RWPE1 (cell line): ENCODE measurements around the gene PRODH2.

Experiments
- CTCF ChIA-PET: fragments of 350-600 bp; sonication (Branson Sonifier 250); formaldehyde crosslinking; extraction: SDS; loops from one replicate; lab custom pipeline; 2021; lab: Yijun Ruan, JAX
- POLR2A ChIA-PET: fragments of 400-600 bp; formaldehyde crosslinking; extraction: SDS; loops from one replicate; lab custom pipeline; 2020; ENCODE audit warnings: antibody characterized with exemption; ENCODE audit not compliant: low non-redundant PET; lab: Yijun Ruan, JAX
- DNase-seq: peaks from one replicate; pipeline ENCODE4 v3.0.0; 2012; ENCODE audit warnings: low spot score
- H3K27ac ChIP-seq: fragments of 450-650 bp; 2 replicates; pipeline ENCODE4 v1.5.1; 2017
- TF ChIP-seq, protein P1 (sequence below): fragments of 450-650 bp; conservative IDR thresholded peaks from 2 replicates; pipeline ENCODE4 v1.5.1; 2017; ENCODE audit warnings: low read depth, mild to moderate bottlenecking

Gene PRODH2

DNA sequence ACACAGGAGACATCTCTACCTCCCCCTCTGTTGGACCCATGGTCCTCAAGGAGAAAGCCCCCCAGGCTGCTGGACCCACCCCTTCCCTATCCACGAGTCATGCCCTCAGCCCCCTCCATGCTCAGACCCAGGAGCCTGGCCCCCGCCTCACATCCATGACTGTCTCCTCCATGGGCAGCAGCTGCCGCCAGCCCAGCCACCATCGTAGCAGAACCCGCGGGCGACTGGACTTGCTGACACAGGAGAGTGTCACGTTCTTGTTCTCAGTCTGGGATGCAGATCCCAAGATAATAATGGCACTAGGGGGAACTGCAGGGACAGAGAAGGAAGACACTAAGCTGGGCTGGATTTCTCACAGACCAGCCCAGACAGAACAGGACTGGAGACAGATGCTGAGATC, 35.8 kb upstream of the PRODH2 start:
- CTCF ChIA-PET = interaction anchor here (0.6 kb wide), 1 partner anchor 338 kb away, joined by 3 read pairs; no protein-coding TSS in a partner anchor
- POLR2A ChIA-PET = no interaction called here
- TF ChIP-seq, protein P1, sequence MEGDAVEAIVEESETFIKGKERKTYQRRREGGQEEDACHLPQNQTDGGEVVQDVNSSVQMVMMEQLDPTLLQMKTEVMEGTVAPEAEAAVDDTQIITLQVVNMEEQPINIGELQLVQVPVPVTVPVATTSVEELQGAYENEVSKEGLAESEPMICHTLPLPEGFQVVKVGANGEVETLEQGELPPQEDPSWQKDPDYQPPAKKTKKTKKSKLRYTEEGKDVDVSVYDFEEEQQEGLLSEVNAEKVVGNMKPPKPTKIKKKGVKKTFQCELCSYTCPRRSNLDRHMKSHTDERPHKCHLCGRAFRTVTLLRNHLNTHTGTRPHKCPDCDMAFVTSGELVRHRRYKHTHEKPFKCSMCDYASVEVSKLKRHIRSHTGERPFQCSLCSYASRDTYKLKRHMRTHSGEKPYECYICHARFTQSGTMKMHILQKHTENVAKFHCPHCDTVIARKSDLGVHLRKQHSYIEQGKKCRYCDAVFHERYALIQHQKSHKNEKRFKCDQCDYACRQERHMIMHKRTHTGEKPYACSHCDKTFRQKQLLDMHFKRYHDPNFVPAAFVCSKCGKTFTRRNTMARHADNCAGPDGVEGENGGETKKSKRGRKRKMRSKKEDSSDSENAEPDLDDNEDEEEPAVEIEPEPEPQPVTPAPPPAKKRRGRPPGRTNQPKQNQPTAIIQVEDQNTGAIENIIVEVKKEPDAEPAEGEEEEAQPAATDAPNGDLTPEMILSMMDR = no peak
- no peak overlapping the region for H3K27ac ChIP-seq
- DNase-seq = no peak

DNA sequence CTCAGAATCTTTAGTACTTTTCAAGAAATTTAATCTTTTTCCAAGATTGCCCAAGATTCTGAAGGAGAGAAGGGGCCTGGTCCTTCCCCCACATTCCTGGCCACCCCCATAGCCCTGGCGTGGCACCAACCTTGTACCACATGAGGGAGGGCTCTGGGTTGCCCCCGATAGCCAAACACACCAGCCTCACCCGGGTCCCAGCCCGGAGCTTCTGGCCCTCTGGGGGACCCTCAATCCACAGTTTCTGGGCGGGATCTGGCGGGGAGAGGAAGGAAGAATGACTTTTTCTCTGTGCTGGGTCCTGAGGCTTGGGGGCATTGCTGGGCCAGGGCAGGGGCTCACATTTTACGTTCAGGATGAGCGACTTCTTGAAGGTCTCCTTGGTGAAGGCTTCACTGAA, 35.3 kb upstream of the PRODH2 start:
- H3K27ac ChIP-seq = no peak overlapping the region
- CTCF ChIA-PET = no interaction called here
- POLR2A ChIA-PET = no interaction called here
- DNase-seq = no peak
- TF ChIP-seq, protein P1 = no peak

DNA sequence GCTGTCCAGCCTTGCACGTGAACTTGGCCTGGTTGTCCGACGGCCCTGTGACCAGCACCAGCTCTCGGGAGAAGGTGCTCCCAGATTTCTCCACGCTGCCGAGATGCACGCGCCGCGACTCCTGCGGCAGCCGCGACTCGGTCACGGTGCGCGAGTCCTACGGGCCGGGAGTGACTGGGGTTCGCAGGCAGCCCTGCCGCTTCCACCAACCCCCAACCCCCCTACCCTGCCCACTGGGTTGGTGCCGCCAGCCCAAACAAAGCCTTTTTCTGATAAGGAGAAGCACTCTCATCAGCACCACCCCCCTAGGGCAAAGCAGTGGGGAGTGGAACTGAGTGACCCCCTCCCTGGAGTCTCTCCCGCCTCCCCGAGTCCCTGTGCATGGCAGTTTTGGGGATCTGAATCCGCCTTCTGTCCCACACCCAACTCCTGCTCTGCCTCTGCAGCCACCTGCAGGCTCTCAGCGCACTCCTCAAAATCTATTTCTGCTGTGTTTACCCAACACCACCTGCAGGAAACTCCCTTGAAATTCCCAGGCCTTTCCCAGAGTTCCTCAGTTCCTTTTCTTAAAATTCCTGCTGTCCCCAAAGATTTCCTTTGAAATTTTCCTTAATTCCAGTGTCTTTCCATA, 33.5 kb upstream of the PRODH2 start:
- no peak overlapping the region for H3K27ac ChIP-seq
- ChIA-PET POLR2A (no interaction called here), CTCF (interaction anchor here (0.7 kb wide), 2 partner anchors 19 to 325 kb away, joined by 3 to 4 read pairs; no protein-coding TSS in a partner anchor)
- DNase-seq = peak; percentile 35
- TF ChIP-seq, protein P1 = no peak

DNA sequence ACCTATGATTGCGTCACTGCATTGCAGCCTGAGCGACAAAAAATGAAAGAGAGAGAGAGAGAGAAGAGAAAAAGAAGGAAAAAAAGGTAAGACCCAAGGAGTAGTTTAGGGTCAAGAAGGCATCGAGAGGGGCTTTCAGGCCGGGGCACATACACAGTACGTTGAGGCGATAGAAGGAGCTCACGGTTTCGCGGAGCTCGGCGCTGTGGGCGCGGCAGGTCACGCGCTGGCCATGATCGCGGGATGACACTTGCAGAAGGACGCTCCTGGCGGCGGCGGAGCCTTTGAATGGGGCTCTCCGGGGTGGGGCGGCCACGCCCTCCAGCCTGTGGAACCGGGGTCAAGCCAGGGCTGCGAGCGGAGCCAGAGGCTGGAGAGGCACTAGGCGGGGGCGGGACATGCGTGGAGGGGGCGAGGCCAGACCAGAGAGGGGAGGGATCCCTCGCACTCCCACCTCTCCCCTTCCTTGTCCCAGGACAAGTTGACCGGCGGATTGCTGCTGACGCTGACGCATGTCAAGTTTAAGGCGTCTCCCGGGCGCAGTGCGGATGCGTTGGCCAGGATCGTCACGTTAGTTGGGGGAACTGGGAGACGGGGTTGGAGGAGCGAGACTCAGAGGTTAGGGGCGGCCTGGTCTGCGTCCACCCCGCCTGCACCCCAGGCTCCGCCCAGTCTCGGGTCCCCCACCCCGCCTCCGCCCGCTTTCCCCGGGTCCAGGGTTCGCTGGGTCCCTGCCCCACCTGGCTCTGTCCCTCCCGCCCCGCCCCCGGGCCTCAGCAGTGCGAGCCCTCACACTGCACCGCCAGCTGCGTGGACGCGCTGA, 32.8 kb upstream of the PRODH2 start:
- ChIA-PET CTCF (interaction anchor here (0.6 to 0.7 kb wide), 4 partner anchors 11 to 326 kb away, joined by 3 to 6 read pairs (median 4); no protein-coding TSS in a partner anchor), POLR2A (no interaction called here)
- TF ChIP-seq, protein P1 = no peak
- no peak overlapping the region for H3K27ac ChIP-seq
- DNase-seq = peak; percentile 35

DNA sequence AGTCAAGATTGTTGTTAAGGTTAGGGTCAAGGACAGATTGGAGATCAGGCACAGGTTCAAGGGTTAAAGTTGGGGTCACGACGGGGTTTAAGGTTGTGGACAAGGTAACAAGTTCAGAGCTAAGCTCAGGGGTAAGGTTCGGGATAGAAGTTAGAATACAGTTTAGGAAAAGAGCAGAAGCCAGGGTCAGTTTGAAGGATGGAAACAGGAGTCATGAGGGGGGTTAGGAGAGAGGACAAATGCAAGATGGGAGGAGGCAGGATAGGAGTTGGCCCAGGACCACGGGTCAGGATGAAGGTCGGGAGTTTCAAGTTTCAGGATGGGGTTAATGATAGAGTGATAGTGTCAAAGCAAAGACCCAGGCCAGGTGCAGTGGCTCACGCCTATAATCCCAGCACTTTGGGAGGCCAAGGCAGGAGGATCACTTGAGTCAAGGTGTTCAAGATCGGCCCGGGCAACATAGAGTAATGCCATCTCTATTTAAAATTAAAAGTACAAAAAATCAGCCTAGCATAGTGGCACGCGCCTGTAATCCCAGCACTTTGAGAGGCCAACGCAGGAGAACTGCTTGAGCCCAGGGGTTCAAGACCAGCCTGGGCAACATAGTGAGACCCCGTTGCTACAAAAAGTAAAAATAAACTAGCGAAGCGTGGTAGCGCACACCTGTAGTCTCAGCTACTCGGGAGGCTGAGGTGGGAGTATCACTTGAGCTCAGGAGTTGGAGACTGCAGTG, 32.0 kb upstream of the PRODH2 start:
- CTCF ChIA-PET = interaction anchor here (0.6 to 0.7 kb wide), 2 partner anchors 14 to 97 kb away, joined by 5 to 6 read pairs; no protein-coding TSS in a partner anchor
- H3K27ac ChIP-seq = no peak overlapping the region
- no peak for DNase-seq
- TF ChIP-seq, protein P1 = no peak
- POLR2A ChIA-PET = no interaction called here
